ENCODE results near the gene MDM2. TPM values are rescaled to one million over a fixed set of nuclear protein-coding genes. Genes with fewer than 3 reads are reported as not detected.
A peak's percentile ranks its signal among the peaks of the same experiment; 100 is the strongest.

MDM2 gene
- total RNA-seq, 1 donor from 2014 or later, result 47.3 TPM

- no peak for DNase-seq (ENCODE audit: low spot score in 2 of 2)
- FAIRE-seq, result no peak
These were observed 62.5 kb downstream of the MDM2 start for GRCh38 chr12:68870443-68870842.

DNA sequence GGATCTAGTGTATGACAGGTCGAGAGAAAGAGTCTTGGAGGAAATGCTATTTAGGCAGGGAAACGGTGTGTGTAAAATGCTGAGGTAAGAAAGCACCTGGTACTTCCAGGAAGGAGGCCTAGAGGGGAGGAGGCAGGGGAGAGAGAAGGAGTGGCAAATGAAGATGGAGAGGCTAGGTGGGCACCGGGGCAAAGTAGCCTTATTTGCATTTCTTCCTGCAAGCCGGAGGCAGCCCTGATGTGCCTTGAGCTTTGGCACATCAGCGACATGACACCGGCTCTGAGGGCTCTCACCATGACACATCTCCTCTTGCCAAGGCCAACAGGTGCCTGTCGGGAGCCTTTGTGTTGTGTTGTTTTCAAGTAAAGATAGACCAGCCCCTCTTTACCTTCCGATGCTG, 63.4 kb downstream of the MDM2 start:
- FAIRE-seq, result no peak

DNA sequence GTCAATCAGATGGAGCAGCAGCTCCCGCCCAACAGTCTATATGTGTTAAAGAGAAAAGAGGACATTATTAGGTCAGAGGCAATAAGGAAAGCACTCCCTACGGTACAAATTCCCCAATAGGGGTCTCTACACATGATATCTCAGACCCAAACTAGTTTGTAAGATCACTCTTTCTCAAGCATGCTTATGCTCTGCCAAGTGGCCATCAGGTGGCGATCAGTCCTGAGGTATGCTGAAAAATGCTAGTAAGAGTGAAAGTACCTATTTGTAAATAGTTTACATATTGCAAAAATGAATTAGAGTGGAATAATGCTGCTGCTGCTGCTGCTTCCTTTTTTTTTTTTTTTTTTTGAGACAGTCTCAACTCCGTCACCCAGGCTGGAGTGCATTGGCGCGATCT, 63.9 kb downstream of the MDM2 start:
- no peak for DNase-seq (ENCODE audit: low spot score in 2 of 2)
- FAIRE-seq, result no peak

More for the DNA sequence above, 63.4 kb downstream of the MDM2 start:
- DNase-seq (ENCODE audit: low spot score in 2 of 2), result no peak

GRCh38 chr12:68873316-68873715, 65.3 kb downstream of the MDM2 start:
- DNase-seq (ENCODE audit: low spot score in 2 of 2), result no peak
- no peak for FAIRE-seq

GRCh38 chr12:68876461-68876860, 68.5 kb downstream of the MDM2 start:
- DNase-seq (ENCODE audit: low spot score in 2 of 2), result peak in 1 of 2 donors; percentile 16
- FAIRE-seq, result no peak

DNA sequence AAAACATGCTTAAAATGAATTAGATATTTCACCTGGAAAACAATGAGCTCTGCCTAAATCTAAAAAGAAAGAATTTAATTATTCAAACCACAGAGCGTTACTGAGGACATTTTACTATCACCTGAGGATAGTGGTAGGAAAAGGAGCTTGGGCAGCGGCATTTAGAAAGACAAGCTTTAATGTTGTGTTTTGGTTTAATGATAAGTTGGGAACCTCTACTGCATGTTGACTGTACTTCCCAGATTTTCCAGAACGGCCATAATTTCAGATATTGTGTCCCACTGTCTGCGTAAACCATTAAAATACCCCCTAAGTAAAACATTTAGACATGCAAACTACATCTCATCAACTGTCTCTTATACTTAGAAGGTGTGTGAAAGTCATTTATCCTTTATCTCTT, 69.6 kb downstream of the MDM2 start:
- DNase-seq (ENCODE audit: low spot score in 2 of 2) (no peak), FAIRE-seq (no peak)

- DNase-seq (ENCODE audit: low spot score in 2 of 2), result no peak
- no peak for FAIRE-seq
These were observed 70.3 kb downstream of the MDM2 start for GRCh38 chr12:68878283-68878682.

GRCh38 chr12:68878846-68879245, 70.9 kb downstream of the MDM2 start:
- no peak for FAIRE-seq
- no peak for DNase-seq (ENCODE audit: low spot score in 2 of 2)

GRCh38 chr12:68880660-68881325, 72.8 kb downstream of the MDM2 start:
- no peak for DNase-seq (ENCODE audit: low spot score in 2 of 2)
- FAIRE-seq, result no peak

DNA sequence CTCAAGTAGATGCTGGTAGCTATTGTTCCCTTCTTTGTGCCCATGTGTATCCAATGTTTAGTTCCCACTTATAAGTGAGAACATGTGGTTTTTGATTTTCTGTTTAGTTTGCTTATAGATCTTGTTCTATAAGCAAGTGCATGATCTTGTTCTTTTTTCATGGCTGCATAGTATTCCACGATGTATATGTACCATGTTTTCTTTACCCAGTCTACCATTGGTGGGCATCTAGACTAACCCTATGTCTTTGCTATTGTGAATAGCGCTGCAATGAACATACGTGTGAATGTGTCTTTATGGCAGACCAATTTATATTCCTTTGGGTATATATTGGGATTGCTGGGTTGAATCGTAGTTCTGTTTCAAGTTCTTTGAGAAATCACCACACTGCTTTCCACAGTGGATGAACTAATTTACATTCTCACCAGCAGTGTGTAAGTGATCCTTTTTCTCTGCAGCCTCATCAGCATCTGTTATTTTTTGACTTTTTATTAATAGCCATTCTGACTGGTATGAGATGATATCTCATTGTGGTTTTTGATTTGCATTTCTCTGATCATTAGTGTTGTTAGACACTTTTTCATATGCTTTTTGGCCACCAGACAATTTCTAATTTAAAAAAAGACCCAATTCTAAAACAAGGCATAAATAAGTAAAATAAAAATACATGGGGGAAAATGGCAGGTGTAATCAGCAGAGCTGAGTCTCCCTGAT, 74.4 kb downstream of the MDM2 start:
- FAIRE-seq (no peak), DNase-seq (ENCODE audit: low spot score in 2 of 2) (no peak)

GRCh38 chr12:68883151-68883550, 75.2 kb downstream of the MDM2 start:
- FAIRE-seq (no peak), DNase-seq (ENCODE audit: low spot score in 2 of 2) (no peak)

DNA sequence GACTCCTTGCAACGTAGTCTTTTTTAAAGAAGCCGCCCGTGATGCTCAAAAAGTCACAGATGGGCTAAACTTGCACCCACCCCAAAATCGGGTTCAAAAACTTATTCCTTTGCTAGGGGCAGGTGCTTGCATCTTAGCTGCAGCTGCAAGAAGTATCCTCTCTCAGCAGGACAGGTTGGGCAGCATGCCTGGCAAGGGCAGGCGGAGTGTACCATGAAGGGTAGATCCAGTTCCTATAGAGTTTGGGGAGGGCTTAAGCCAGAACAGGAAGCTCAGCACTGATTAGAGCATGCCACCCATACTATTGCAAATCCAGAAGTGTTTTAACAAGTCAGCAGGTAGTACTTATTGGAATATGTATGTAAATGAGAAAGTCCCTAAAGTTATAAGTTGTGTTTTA, 76.3 kb downstream of the MDM2 start:
- FAIRE-seq (no peak), DNase-seq (ENCODE audit: low spot score in 2 of 2) (no peak)

DNA sequence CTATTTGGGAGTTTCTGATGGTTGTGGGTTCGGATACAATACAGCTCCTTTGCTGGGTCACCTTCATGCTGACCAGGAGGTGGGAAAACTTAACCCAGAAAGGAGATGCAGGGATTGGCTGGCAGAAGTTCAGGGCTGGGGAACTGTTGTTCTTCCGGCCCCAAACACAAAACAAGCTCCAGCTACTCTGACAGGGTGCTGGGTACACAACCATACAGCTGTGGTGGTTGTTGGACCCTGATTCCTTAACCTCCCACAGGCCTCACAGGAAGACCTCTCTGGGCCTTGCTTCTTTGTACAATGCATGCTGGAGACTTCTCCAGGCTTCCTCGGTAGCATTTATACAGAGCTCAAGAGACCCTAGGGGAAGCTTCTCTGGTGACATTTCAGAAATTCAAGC, 77.4 kb downstream of the MDM2 start:
- DNase-seq (ENCODE audit: low spot score in 2 of 2) (no peak), FAIRE-seq (no peak)

- no peak for FAIRE-seq
- no peak for DNase-seq (ENCODE audit: low spot score in 2 of 2)
These were observed 78.9 kb downstream of the MDM2 start for GRCh38 chr12:68886636-68887572.

GRCh38 chr12:68887641-68888040, 79.7 kb downstream of the MDM2 start:
- FAIRE-seq (no peak), DNase-seq (ENCODE audit: low spot score in 2 of 2) (no peak)

DNA sequence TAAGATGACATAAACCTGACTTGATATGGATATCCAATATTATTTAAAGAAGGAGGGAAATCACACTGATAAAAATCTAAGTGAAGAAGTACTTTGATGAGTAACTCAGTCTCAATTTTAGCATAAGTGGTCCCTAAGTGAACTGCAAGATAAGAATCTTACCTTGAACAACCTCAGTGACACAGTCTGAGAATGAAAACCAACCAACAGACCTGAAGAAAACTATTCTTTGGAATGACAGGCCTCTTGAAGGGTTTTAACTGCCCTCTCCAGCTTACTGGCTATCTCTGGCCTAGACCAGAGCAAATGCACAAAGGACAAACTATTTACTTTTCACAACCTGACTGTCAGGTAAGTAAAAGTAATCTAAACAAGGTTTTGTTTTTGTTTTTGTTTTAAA, 80.3 kb downstream of the MDM2 start:
- FAIRE-seq, result no peak
- DNase-seq (ENCODE audit: low spot score in 2 of 2), result no peak

DNA sequence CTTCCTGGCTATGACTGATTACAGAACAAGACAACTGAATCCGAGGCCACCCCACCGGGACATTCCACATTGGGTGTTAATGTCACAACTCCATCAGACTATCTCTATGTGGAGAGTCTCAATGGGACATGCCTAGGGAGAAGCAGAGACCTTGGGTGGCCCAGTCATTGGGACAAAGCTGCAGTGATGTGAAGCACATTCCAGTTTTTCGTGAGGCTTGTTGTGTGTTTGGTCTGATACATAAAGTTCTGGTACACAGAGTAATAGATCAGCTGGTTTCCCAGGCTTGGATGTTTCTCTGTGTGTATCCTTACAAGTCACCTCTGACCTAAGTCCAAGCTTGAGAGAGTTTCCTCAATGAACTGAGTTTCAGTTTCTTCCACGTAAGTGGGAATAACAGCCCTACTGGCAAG, 82.7 kb downstream of the MDM2 start:
- no peak for DNase-seq (ENCODE audit: low spot score in 2 of 2)
- FAIRE-seq, result no peak

DNA sequence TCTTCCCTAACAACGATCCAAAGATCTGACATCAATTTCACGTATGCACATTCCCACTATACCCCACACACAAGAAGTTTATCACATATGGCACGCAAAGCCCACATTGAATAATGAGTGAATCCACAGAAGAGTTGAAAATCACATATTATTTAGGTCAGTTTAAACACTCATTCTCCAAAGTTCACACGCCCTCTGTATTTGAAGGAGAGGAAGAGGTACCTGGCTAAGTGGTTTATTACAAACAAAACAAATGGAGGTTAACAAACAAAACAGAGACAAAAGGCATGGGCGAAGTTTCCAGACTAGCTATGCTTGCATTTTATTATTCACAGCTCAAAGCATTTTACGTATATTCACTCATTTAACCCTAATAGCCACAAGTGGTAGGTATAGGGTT, 83.2 kb downstream of the MDM2 start:
- DNase-seq (ENCODE audit: low spot score in 2 of 2), result no peak

DNA sequence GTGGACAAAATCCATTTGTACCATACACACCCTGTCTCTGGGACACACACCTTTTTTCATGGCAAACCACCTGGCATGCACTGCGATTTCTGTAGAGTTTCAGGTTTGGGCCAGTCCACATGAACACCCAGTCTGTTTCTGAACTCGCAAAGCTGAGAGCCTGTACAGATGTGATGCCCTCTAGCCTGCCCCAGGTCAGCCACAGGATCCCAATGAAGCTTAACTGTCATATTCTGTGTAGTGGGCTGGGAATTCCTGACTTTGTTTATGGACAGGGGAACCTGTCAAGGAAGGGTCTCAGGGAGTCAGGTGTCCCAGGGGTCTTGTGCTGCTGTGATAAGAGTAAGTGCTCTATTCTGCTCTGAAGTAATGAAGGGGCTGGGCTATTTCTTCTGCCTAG, 85.2 kb downstream of the MDM2 start:
- DNase-seq (ENCODE audit: low spot score in 2 of 2), result no peak
- no peak for FAIRE-seq

More for the DNA sequence above, 83.2 kb downstream of the MDM2 start:
- no peak for FAIRE-seq

- FAIRE-seq (no peak), DNase-seq (ENCODE audit: low spot score in 2 of 2) (no peak)
These were observed 85.8 kb downstream of the MDM2 start for GRCh38 chr12:68893741-68894140.

DNA sequence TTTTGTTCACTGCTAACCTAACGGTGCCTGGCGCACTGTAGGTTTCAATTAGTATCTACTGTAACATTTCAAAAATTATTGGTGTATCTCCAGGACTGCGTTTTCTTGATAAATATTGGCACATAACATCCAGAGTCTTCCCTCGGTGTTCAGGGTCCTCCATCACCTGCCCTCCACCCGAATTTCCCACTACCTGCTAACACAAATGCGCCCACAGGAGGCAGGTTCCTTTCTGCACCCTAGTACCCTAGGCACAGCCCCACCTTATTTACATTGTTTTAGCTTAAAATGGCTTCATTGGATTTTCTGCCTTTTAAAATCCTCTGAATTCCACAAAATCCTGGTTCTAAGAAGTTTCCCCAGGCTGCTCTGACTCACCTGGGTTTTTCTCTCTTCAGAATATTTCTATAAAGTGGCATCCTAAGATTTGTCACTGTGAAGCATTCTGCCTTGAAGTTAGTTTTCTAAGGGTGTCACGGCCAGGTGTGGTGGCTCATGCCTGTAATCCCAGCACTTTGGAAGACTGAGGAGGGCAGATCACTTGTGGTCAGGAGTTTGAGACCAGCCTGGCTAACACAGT, 86.4 kb downstream of the MDM2 start:
- FAIRE-seq, result no peak
- no peak for DNase-seq (ENCODE audit: low spot score in 2 of 2)
